CD14-positive monocyte (primary cell): ENCODE measurements around the gene ST3GAL3. TPM values are rescaled to one million over a fixed set of nuclear protein-coding genes. Genes with fewer than 3 reads are reported as not detected.
A peak's percentile ranks its signal among the peaks of the same experiment; 100 is the strongest.

ENCODE experiments used
- DNase-seq, 3 donors: peaks; one replicate each; pipeline ENCODE4 v3.0.0-alpha.2; 2011 to 2022
- H2AFZ ChIP-seq: 2 replicates; pipeline ENCODE4 v1.6.0; 2012; ENCODE audit warnings: mild to moderate bottlenecking, low read depth, low read length, inconsistent platforms; ENCODE audit not compliant: insufficient read depth, poor library complexity, severe bottlenecking
- H3K27ac ChIP-seq, 2 donors: 1 replicate in 1 of 2; 2 replicates in 1 of 2; pipeline ENCODE4 v1.5.1; 2012 to 2013; ENCODE audit warnings: low read length in 2 of 2, control low read depth in 1 of 2, inconsistent platforms in 1 of 2, low read depth in 1 of 2, mild to moderate bottlenecking in 1 of 2
- H3K27me3 ChIP-seq, 2 donors: one replicate each; pipeline versions ENCODE4 v1.6.0 to v1.6.1; 2011 to 2013; ENCODE audit warnings: low read length in 2 of 2; ENCODE audit not compliant: control insufficient read depth in 2 of 2, insufficient read depth in 2 of 2
- H3K36me3 ChIP-seq, 2 donors: replicated peaks in 1 of 2; 1 replicate in 1 of 2; 2 replicates in 1 of 2; pipeline versions ENCODE4 v1.5.1 to v1.6.1; 2012 to 2013; ENCODE audit warnings: low read length in 2 of 2, control low read depth in 1 of 2, inconsistent platforms in 1 of 2, mild to moderate bottlenecking in 1 of 2; ENCODE audit not compliant: insufficient read depth in 2 of 2, control insufficient read depth in 1 of 2
- H3K4me1 ChIP-seq, 2 donors: 1 replicate in 1 of 2; 2 replicates in 1 of 2; pipeline versions ENCODE4 v1.5.1 to v1.6.1; 2012 to 2013; ENCODE audit warnings: low read length in 2 of 2, control low read depth in 1 of 2, inconsistent platforms in 1 of 2, mild to moderate bottlenecking in 1 of 2, moderate library complexity in 1 of 2; ENCODE audit not compliant: insufficient read depth in 2 of 2, control insufficient read depth in 1 of 2
- H3K4me2 ChIP-seq: replicated peaks from 2 replicates; pipeline ENCODE3; 2012; ENCODE audit warnings: low read length, moderate library complexity, mild to moderate bottlenecking; ENCODE audit not compliant: poor library complexity, severe bottlenecking; ENCODE audit errors: extremely low read depth
- H3K4me3 ChIP-seq, 3 experiments: fragments of 200-600 bp in 1 of 3; sonication (generic) in 1 of 3; replicated peaks in 1 of 3; 1 replicate in 2 of 3; 2 replicates in 1 of 3; pipeline ENCODE4 v1.5.1; 2011 to 2013; ENCODE audit warnings: low read length in 3 of 3, mild to moderate bottlenecking in 3 of 3, control low read depth in 2 of 3, low read depth in 2 of 3, inconsistent platforms in 1 of 3, moderate library complexity in 1 of 3
- H3K79me2 ChIP-seq: 2 replicates; pipeline ENCODE4 v1.6.0; 2012; ENCODE audit warnings: mild to moderate bottlenecking, control low read depth, inconsistent platforms, low read length, moderate library complexity; ENCODE audit not compliant: insufficient read depth
- H3K9ac ChIP-seq: 2 replicates; pipeline ENCODE4 v1.6.0; 2017; ENCODE audit warnings: low read length, mild to moderate bottlenecking; ENCODE audit not compliant: insufficient read depth, poor library complexity, severe bottlenecking
- H3K9me3 ChIP-seq, 2 donors: replicated peaks in 1 of 2; 1 replicate in 1 of 2; 2 replicates in 1 of 2; pipeline versions ENCODE4 v1.5.1 to v1.6.1; 2012 to 2013; ENCODE audit warnings: low read length in 2 of 2, control low read depth in 1 of 2; ENCODE audit not compliant: control insufficient read depth in 1 of 2, insufficient read depth in 1 of 2
- H4K20me1 ChIP-seq: 2 replicates; pipeline ENCODE4 v1.6.0; 2012; ENCODE audit warnings: mild to moderate bottlenecking, low read length, control low read depth, moderate library complexity; ENCODE audit not compliant: insufficient read depth
- H3K27ac Mint-ChIP-seq, 7 donors: one replicate each; pipeline ENCODE4 v1.8.0; 2020; ENCODE audit warnings: mild to moderate bottlenecking in 7 of 7, mixed read lengths in 7 of 7, moderate library complexity in 6 of 7, inconsistent platforms in 2 of 7
- H3K27me3 Mint-ChIP-seq, 3 donors: one replicate each; pipeline ENCODE4 v1.8.0; 2021 to 2022; ENCODE audit warnings: low read depth in 3 of 3, mild to moderate bottlenecking in 3 of 3, mixed read lengths in 3 of 3, moderate library complexity in 3 of 3, inconsistent platforms in 1 of 3
- H3K36me3 Mint-ChIP-seq, 2 donors: one replicate each; pipeline ENCODE4 v1.8.0; 2020; ENCODE audit warnings: mixed read lengths in 2 of 2, inconsistent platforms in 1 of 2, mild to moderate bottlenecking in 1 of 2
- H3K4me1 Mint-ChIP-seq: one replicate; pipeline ENCODE4 v1.8.0; 2020; ENCODE audit warnings: mild to moderate bottlenecking, mixed read lengths
- H3K4me3 Mint-ChIP-seq, 2 donors: one replicate each; pipeline ENCODE4 v1.8.0; 2020; ENCODE audit warnings: mild to moderate bottlenecking in 2 of 2, mixed read lengths in 2 of 2, moderate library complexity in 1 of 2
- H3K9me3 Mint-ChIP-seq, 7 donors: one replicate each; pipeline ENCODE4 v1.8.0; 2020 to 2022; ENCODE audit warnings: mixed read lengths in 7 of 7, mild to moderate bottlenecking in 6 of 7, moderate library complexity in 6 of 7, inconsistent platforms in 2 of 7
- CTCF ChIP-seq: fragments of 200-600 bp; IDR thresholded peaks from one replicate; pipeline ENCODE4 v1.8.0; 2022; ENCODE audit warnings: antibody characterized with exemption, mild to moderate bottlenecking
- WGBS: methylation state at CpG from one replicate; pipeline ENCODE4 v1.1.5; 2013; ENCODE audit warnings: missing lambda C conversion rate; ENCODE audit not compliant: insufficient coverage; 5-methylcytosine and 5-hydroxymethylcytosine counted together
- intact Hi-C, 2 donors: fragments of 100-400 bp; cut with micrococcal nuclease; formaldehyde crosslinking; loops; one replicate each; pipeline versions ENCODE4 v1.15.0 to v1.15.1; 2023
- polyA plus RNA-seq, 3 donors: library from polyadenylated mRNA; depleted of rRNA in 1 of 3; unstranded in 2 of 3; stranded (reverse) in 1 of 3; fragments of 300-500 nt in 2 of 3; fragments of >200 nt in 1 of 3; fragmentation: Illumina TruSeq in 2 of 3; gene quantifications; 1 replicate in 2 of 3; 2 replicates in 1 of 3; pipeline ENCODE4 v1.2.3, GENCODE V29; 2012 to 2021

The ST3GAL3 gene
- polyA plus RNA-seq, 3 donors, result 1.6 to 4.5 (median 2.1) TPM

- no peak overlapping the region for H3K27ac Mint-ChIP-seq
- H3K27me3 Mint-ChIP-seq, result peaks cover 8 to 19% (median 11%) of the 10 kb centered on the region in 3 donors
- no peak for TF ChIP-seq CTCF
- H4K20me1 ChIP-seq, result no peaks in the 10 kb centered on the region
- peaks cover 0 to 1% of the 10 kb centered on the region in 2 donors for H3K36me3 ChIP-seq
- intact Hi-C loops, result loop anchor here in 1 of 2 donors (10.0 kb wide), 1 partner anchor 396 kb away; the partner anchor contains the start of gene PTPRF
- DNase-seq, result no peak
- no peak overlapping the region for H3K27ac ChIP-seq
- peaks cover 0 to 6% (median 3%) of the 10 kb centered on the region in 7 donors for H3K9me3 Mint-ChIP-seq
- H3K79me2 ChIP-seq, result peaks cover 12% of the 10 kb centered on the region
- WGBS, result 56% methylated on average over 4 of the region's 4 CpGs
- peaks cover 30 to 31% of the 10 kb centered on the region in 2 donors for H3K4me1 ChIP-seq
- H3K9ac ChIP-seq, result no peak overlapping the region
- H3K4me2 ChIP-seq, result no peak overlapping the region
- no peak overlapping the region for H2AFZ ChIP-seq
- H3K9me3 ChIP-seq, result peaks cover 0 to 3% of the 10 kb centered on the region in 2 donors
- H3K4me3 Mint-ChIP-seq, result no peak overlapping the region
- H3K4me3 ChIP-seq, result no peak overlapping the region
- peaks cover 0 to 7% of the 10 kb centered on the region in 2 donors for H3K27me3 ChIP-seq
- peaks cover 35% of the 10 kb centered on the region for H3K4me1 Mint-ChIP-seq
- H3K36me3 Mint-ChIP-seq, result peaks cover 16 to 20% of the 10 kb centered on the region in 2 donors
These were observed 223.6 kb downstream of the ST3GAL3 start for GRCh38 chr1:43930949-43931275.

- Mint-ChIP-seq H3K36me3 (peaks cover 9% of the 10 kb centered on the region in 2 donors), H3K27ac (peak overlapping the region in 1 of 7 donors; percentile 2), H3K4me1 (peaks cover 40% of the 10 kb centered on the region), H3K9me3 (peaks cover 0 to 6% (median 3%) of the 10 kb centered on the region in 7 donors), H3K27me3 (peaks cover 8 to 23% (median 11%) of the 10 kb centered on the region in 3 donors), H3K4me3 (no peak overlapping the region)
- H3K4me2 ChIP-seq, result no peak overlapping the region
- H3K79me2 ChIP-seq, result peaks cover 13% of the 10 kb centered on the region
- no peak for TF ChIP-seq CTCF
- no peak overlapping the region for H3K27ac ChIP-seq
- no peaks in the 10 kb centered on the region for H4K20me1 ChIP-seq
- H3K36me3 ChIP-seq, result no peaks in the 10 kb centered on the region
- no peak overlapping the region for H3K4me3 ChIP-seq
- no peak for DNase-seq
- intact Hi-C loops, result loop anchor here in 1 of 2 donors (10.0 kb wide), 1 partner anchor 397 kb away; the partner anchor contains the start of gene PTPRF
- H3K9me3 ChIP-seq, result peaks cover 0 to 3% of the 10 kb centered on the region in 2 donors
- peaks cover 0 to 7% of the 10 kb centered on the region in 2 donors for H3K27me3 ChIP-seq
- peaks cover 35 to 39% of the 10 kb centered on the region in 2 donors for H3K4me1 ChIP-seq
- no peak overlapping the region for H2AFZ ChIP-seq
- 92% methylated on average over 6 of the region's 13 CpGs for WGBS
- H3K9ac ChIP-seq, result no peak overlapping the region
These were observed 224.7 kb downstream of the ST3GAL3 start for GRCh38 chr1:43931711-43932660.
